A549 (cell line): ENCODE results near the gene RBM15. TPM values are rescaled to one million over a fixed set of nuclear protein-coding genes. Genes with fewer than 3 reads are reported as not detected.

Source experiments
- ATAC-seq, 2 experiments: fragments of 200-7000 bp in 1 of 2; fragments of >200 bp in 1 of 2; cut with Nextera tagmentation in 1 of 2; cut with Tn5 transposase in 1 of 2; 3 replicates each; pipeline versions ENCODE4 v1.8.0 to v1.9.1; 2018 to 2020; ENCODE audit warnings: mild to moderate bottlenecking in 1 of 2, moderate library complexity in 1 of 2
- CTCF ChIA-PET: fragments of 300-600 bp; sonication (Branson Sonifier 250); formaldehyde crosslinking; extraction: SDS; loops from one replicate; lab custom pipeline; 2021; ENCODE audit warnings: antibody characterized with exemption, inconsistent platforms; lab: Yijun Ruan, JAX
- POLR2A ChIA-PET: fragments of 350-600 bp; formaldehyde crosslinking; extraction: SDS; loops from one replicate; lab custom pipeline; 2021; ENCODE audit warnings: antibody characterized with exemption, inconsistent platforms; lab: Yijun Ruan, JAX
- DNase-seq, 2 experiments: peaks; one replicate each; pipeline versions ENCODE4 v3.0.0 to v3.0.0-alpha.2; 2011 to 2016; ENCODE audit warnings: low read depth in 1 of 2, low spot score in 1 of 2
- FAIRE-seq: peaks from 2 replicates; lab custom pipeline; 2011; peaks lifted over from hg19 to GRCh38; lab: Jason Lieb, UNC
- H3K27ac ChIP-seq, 2 experiments: fragments of >200 bp; sonication (Bioruptor Twin); formaldehyde crosslinking; 3 replicates each; pipeline ENCODE4 v1.5.1; 2016 to 2017
- H3K4me1 ChIP-seq: fragments of >200 bp; sonication (Bioruptor Twin); formaldehyde crosslinking; 3 replicates; pipeline ENCODE4 v1.6.1; 2016
- H3K4me2 ChIP-seq: fragments of >200 bp; sonication (Bioruptor Twin); formaldehyde crosslinking; 3 replicates; pipeline ENCODE4 v1.6.1; 2016
- H3K4me3 ChIP-seq: fragments of >200 bp; sonication (Bioruptor Twin); formaldehyde crosslinking; 3 replicates; pipeline ENCODE4 v1.5.1; 2016
- H3K9me3 ChIP-seq: fragments of >200 bp; sonication (Bioruptor Twin); formaldehyde crosslinking; 3 replicates; pipeline ENCODE4 v1.6.1; 2016
- ATOH8 ChIP-seq: fragments of 250-450 bp; sonication (Bioruptor Pico); IDR thresholded peaks from 2 replicates; pipeline ENCODE4 v1.5.0; 2020; ENCODE audit warnings: low read depth, mild to moderate bottlenecking, moderate library complexity
- BCL3 ChIP-seq: fragments of >200 bp; sonication (Bioruptor Twin); formaldehyde crosslinking; IDR thresholded peaks from 3 replicates; pipeline ENCODE4 v1.6.1; 2016
- CBX2 ChIP-seq: fragments of 200-600 bp; sonication (generic); IDR thresholded peaks from 2 replicates; pipeline ENCODE4 v1.6.1; 2016; ENCODE audit warnings: low read depth, mild to moderate bottlenecking, borderline replicate concordance
- CBX8 ChIP-seq: fragments of 200-600 bp; sonication (generic); IDR thresholded peaks from 2 replicates; pipeline ENCODE4 v1.6.1; 2016
- CEBPB ChIP-seq, 2 experiments: fragments of >200 bp in 1 of 2; sonication (Bioruptor Twin) in 1 of 2; formaldehyde crosslinking in 1 of 2; IDR thresholded peaks; 2 replicates each; pipeline ENCODE4 v1.6.1; 2012 to 2016
- CHD4 ChIP-seq: fragments of 200-600 bp; sonication (generic); IDR thresholded peaks from 2 replicates; pipeline ENCODE4 v1.6.1; 2016; ENCODE audit warnings: antibody characterized with exemption, mild to moderate bottlenecking, borderline replicate concordance
- CTCF ChIP-seq: fragments of >200 bp; sonication (Bioruptor Twin); formaldehyde crosslinking; IDR thresholded peaks from 3 replicates; pipeline ENCODE4 v1.5.1; 2016
- EHF ChIP-seq: fragments of 250-450 bp; sonication (Bioruptor Pico); IDR thresholded peaks from 2 replicates; pipeline ENCODE4 v1.5.0; 2020; ENCODE audit warnings: mild to moderate bottlenecking
- EP300 ChIP-seq, 2 experiments: fragments of >200 bp; sonication (Bioruptor Twin); formaldehyde crosslinking; IDR thresholded peaks; 2 replicates in 1 of 2; 3 replicates in 1 of 2; pipeline ENCODE4 v1.6.1; 2016 to 2017
- HOXA7 ChIP-seq: fragments of 250-450 bp; sonication (Bioruptor Pico); IDR thresholded peaks from 2 replicates; pipeline ENCODE4 v1.5.0; 2020; ENCODE audit warnings: mild to moderate bottlenecking, moderate library complexity
- JUN ChIP-seq, 2 experiments: fragments of >200 bp; sonication (Bioruptor Twin); formaldehyde crosslinking; IDR thresholded peaks; 2 replicates in 1 of 2; 3 replicates in 1 of 2; pipeline ENCODE4 v1.6.1; 2016 to 2017
- JUNB ChIP-seq: fragments of >200 bp; sonication (Bioruptor Twin); formaldehyde crosslinking; IDR thresholded peaks from 2 replicates; pipeline ENCODE4 v1.6.1; 2016
- MAFK ChIP-seq: fragments of 450-650 bp; IDR thresholded peaks from 2 replicates; pipeline ENCODE4 v1.6.1; 2014; ENCODE audit not compliant: partially characterized antibody
- MAZ ChIP-seq: fragments of 150-350 bp; IDR thresholded peaks from 2 replicates; pipeline ENCODE4 v1.6.1; 2014; ENCODE audit warnings: antibody characterized with exemption, low read depth, low read length, borderline replicate concordance
- PBX3 ChIP-seq: IDR thresholded peaks from 2 replicates; pipeline ENCODE4 v1.6.1; 2012
- PHF8 ChIP-seq: fragments of 200-600 bp; sonication (generic); IDR thresholded peaks from 2 replicates; pipeline ENCODE4 v1.6.1; 2016; ENCODE audit warnings: low read depth, mild to moderate bottlenecking, antibody characterized with exemption, moderate library complexity, borderline replicate concordance
- RCOR1 ChIP-seq: fragments of 150-350 bp; IDR thresholded peaks from 2 replicates; pipeline ENCODE4 v1.6.1; 2014; ENCODE audit warnings: antibody characterized with exemption, low read length, low read depth
- SMC3 ChIP-seq: fragments of >200 bp; sonication (Bioruptor Twin); formaldehyde crosslinking; IDR thresholded peaks from 3 replicates; pipeline ENCODE4 v1.6.1; 2018; ENCODE audit warnings: inconsistent platforms
- USF2 ChIP-seq: fragments of 450-650 bp; IDR thresholded peaks from 2 replicates; pipeline ENCODE4 v1.6.1; 2014; ENCODE audit warnings: antibody characterized with exemption
- ZC3H11A ChIP-seq: fragments of 450-650 bp; IDR thresholded peaks from 2 replicates; pipeline ENCODE4 v1.6.1; 2014; ENCODE audit warnings: antibody characterized with exemption, mild to moderate bottlenecking
- WGBS: methylation state at CpG from one replicate; pipeline ENCODE4 v1.1.6; 2017; ENCODE audit errors: missing lambda C conversion rate; 5-methylcytosine and 5-hydroxymethylcytosine counted together
- polyA plus RNA-seq, 4 experiments: library from polyadenylated mRNA; depleted of rRNA in 3 of 4; stranded (reverse); fragments of >200 nt; fragmentation: RNase III in 1 of 4; extraction: RNeasy Plus Mini Kit Qiagen cat#74134 plus additional on column Dnase treatment in 1 of 4; gene quantifications; 2 replicates in 3 of 4; 3 replicates in 1 of 4; pipeline ENCODE4 v1.2.3, GENCODE V29; 2011 to 2017

RBM15 gene
- polyA plus RNA-seq, 2 of the 4 experiments (the other 2 are of a cell fraction) = 8.7 to 14.0 TPM

- no peak for ATAC-seq
- no peak for DNase-seq
- no peaks in the 10 kb centered on the region for H3K4me1 ChIP-seq
- no peak overlapping the region for H3K4me3 ChIP-seq
- no peak overlapping the region for H3K4me2 ChIP-seq
- no peak overlapping the region for H3K27ac ChIP-seq
- H3K9me3 ChIP-seq = no peaks in the 10 kb centered on the region
- FAIRE-seq = no peak
- CTCF ChIA-PET = interaction anchor here (0.7 to 5.7 kb wide), 5 partner anchors 101 to 111 kb away, joined by 3 to 37 read pairs (median 3); no protein-coding TSS in a partner anchor
- TF ChIP-seq MAFK (peak; percentile 59), CTCF (no peak)
- POLR2A ChIA-PET = no interaction called here
- 81% methylated on average over 11 of the region's 11 CpGs for WGBS
Observed at GRCh38 chr1:110307239-110307974, 31.8 kb upstream of the RBM15 start.

GRCh38 chr1:110308247-110308646, 30.9 kb upstream of the RBM15 start:
- 71% methylated on average over 3 of the region's 3 CpGs for WGBS
- Histone ChIP-seq H3K4me1 (no peaks in the 10 kb centered on the region), H3K27ac (no peak overlapping the region), H3K4me2 (no peak overlapping the region), H3K9me3 (no peaks in the 10 kb centered on the region), H3K4me3 (no peak overlapping the region)
- ATAC-seq = no peak
- ChIA-PET CTCF (interaction anchor here (0.7 to 3.9 kb wide), 4 partner anchors 16 to 107 kb away, joined by 3 to 80 read pairs (median 16); partner anchors contain the start of gene KCNC4), POLR2A (no interaction called here)
- TF ChIP-seq EHF (CRISPR knock-in tag) (no peak), CBX8 (no peak), MAFK (no peak), CBX2 (no peak), USF2 (no peak), MAZ (no peak), CEBPB (IDR thresholded peaks at IDR 0.05) (no peak), SMC3 (no peak), RCOR1 (no peak)
- no peak for DNase-seq
- no peak for FAIRE-seq

- TF ChIP-seq ZC3H11A (no peak), CHD4 (no peak), JUN (IDR thresholded peaks at IDR 0.05) (no peak), BCL3 (no peak), ATOH8 (CRISPR knock-in tag) (no peak), PHF8 (no peak), EHF (CRISPR knock-in tag) (no peak), JUNB (no peak), HOXA7 (CRISPR knock-in tag) (no peak), PBX3 (no peak), CTCF (no peak), CBX2 (no peak), USF2 (no peak), EP300 (IDR thresholded peaks at IDR 0.05) (no peak)
- Histone ChIP-seq H3K4me3 (no peak overlapping the region), H3K4me2 (no peak overlapping the region), H3K4me1 (no peaks in the 10 kb centered on the region), H3K27ac (no peak overlapping the region), H3K9me3 (no peaks in the 10 kb centered on the region)
- no peak for FAIRE-seq
- CTCF ChIA-PET = interaction anchor here (1.3 to 4.2 kb wide), 7 partner anchors 17 to 187 kb away, joined by 3 to 80 read pairs (median 4); partner anchors contain the start of gene KCNC4
- DNase-seq = no peak
- POLR2A ChIA-PET = no interaction called here
- ATAC-seq = no peak
- 71% methylated on average over 1 of the region's 1 CpG for WGBS
Observed at GRCh38 chr1:110309139-110309538, 30.0 kb upstream of the RBM15 start.
